ENCODE measurements around the gene CDC42BPB.

- no peak for TF ChIP-seq CTCF (optimal IDR thresholded peaks at IDR 0.05 in 1 of 3, IDR thresholded peaks at IDR 0.05 in 1 of 3, conservative IDR thresholded peaks at IDR 0.05 in 1 of 3; ENCODE audit: extremely low read depth in 1 of 3, insufficient read depth in 2 of 3, low read length in 3 of 3)
- TF ChIP-seq EZH2 (IDR thresholded peaks at IDR 0.05; ENCODE audit: low read length): no peak
Observed at GRCh38 chr14:102984336-102985102, 72.8 kb downstream of the CDC42BPB start.
